Activated T-helper 9 cell treated with anti-CD3 and anti-CD28 coated beads, Interleukin-2, amount 50 U/mL, for 16 hours (primary cell): ENCODE measurements around the gene CNKSR3.
"Not testable (repeated sequence)": the region's sequence is repeated elsewhere in the genome, so short reads cannot be mapped to it uniquely, and the experiment has no call there.

Source experiments
- DNase-seq: peaks from one replicate; pipeline ENCODE4 v3.0.0-alpha.2; 2020; ENCODE audit warnings: low read depth

Gene CNKSR3

GRCh38 chr6:154528310-154528915, 17.9 kb upstream of the CNKSR3 start:
- DNase-seq: no peak

GRCh38 chr6:154526996-154527395, 16.5 kb upstream of the CNKSR3 start:
- DNase-seq: no peak

GRCh38 chr6:154522576-154522975, 12.1 kb upstream of the CNKSR3 start:
- DNase-seq: no peak

- DNase-seq: no peak
Observed at GRCh38 chr6:154521412-154521811, 10.9 kb upstream of the CNKSR3 start.

- DNase-seq: no peak
Observed at GRCh38 chr6:154520280-154520679, 9.8 kb upstream of the CNKSR3 start.

- DNase-seq: no peak
Observed at GRCh38 chr6:154518396-154518795, 7.9 kb upstream of the CNKSR3 start.

GRCh38 chr6:154516276-154516675, 5.8 kb upstream of the CNKSR3 start:
- DNase-seq: no peak

- DNase-seq: no peak
Observed at GRCh38 chr6:154515826-154516225, 5.3 kb upstream of the CNKSR3 start.

- DNase-seq: not testable (repeated sequence)
Observed at GRCh38 chr6:154515076-154515475, 4.6 kb upstream of the CNKSR3 start.

GRCh38 chr6:154514481-154514880, 4.0 kb upstream of the CNKSR3 start:
- DNase-seq: no peak

- no peak for DNase-seq
Observed at GRCh38 chr6:154513601-154514320, 3.3 kb upstream of the CNKSR3 start.

GRCh38 chr6:154512201-154512600, 1.7 kb upstream of the CNKSR3 start:
- no peak for DNase-seq

GRCh38 chr6:154511791-154512190, 1.3 kb upstream of the CNKSR3 start:
- no peak for DNase-seq

GRCh38 chr6:154509421-154510143, 903 bp downstream of the CNKSR3 start:
- DNase-seq: no peak

- no peak for DNase-seq
Observed at GRCh38 chr6:154508573-154509375, 1.7 kb downstream of the CNKSR3 start.

- DNase-seq: no peak
Observed at GRCh38 chr6:154506991-154507898, 3.2 kb downstream of the CNKSR3 start.

- no peak for DNase-seq
Observed at GRCh38 chr6:154506582-154506981, 3.9 kb downstream of the CNKSR3 start.

GRCh38 chr6:154506108-154506507, 4.4 kb downstream of the CNKSR3 start:
- DNase-seq: no peak

- no peak for DNase-seq
Observed at GRCh38 chr6:154504865-154505449, 5.5 kb downstream of the CNKSR3 start.

GRCh38 chr6:154504102-154504501, 6.4 kb downstream of the CNKSR3 start:
- no peak for DNase-seq

GRCh38 chr6:154503658-154504057, 6.8 kb downstream of the CNKSR3 start:
- no peak for DNase-seq
